Coronary artery (tissue), 2 donors: ENCODE measurements around the gene MORC2.

ENCODE experiments used
- DNase-seq: peaks from one replicate; pipeline ENCODE4 v3.0.0-alpha.2; 2017; ENCODE audit warnings: low spot score
- H3K27ac ChIP-seq, 2 donors: fragments of 200-600 bp; sonication (generic); one replicate each; pipeline ENCODE4 v1.5.1; 2016 to 2019
- H3K4me3 ChIP-seq: fragments of 200-600 bp; sonication (generic); 2 replicates; pipeline ENCODE4 v1.5.1; 2016; ENCODE audit warnings: mild to moderate bottlenecking, moderate library complexity
- CTCF ChIP-seq: fragments of 200-600 bp; sonication (generic); IDR thresholded peaks from one replicate; pipeline ENCODE4 v1.5.1; 2019; ENCODE audit warnings: antibody characterized with exemption

Gene MORC2

GRCh38 chr22:30884211-30885000, 84.2 kb downstream of the MORC2 start:
- DNase-seq: no peak
- Histone ChIP-seq H3K27ac (no peak overlapping the region), H3K4me3 (no peak overlapping the region)
- no peak for TF ChIP-seq CTCF

GRCh38 chr22:30883586-30884145, 84.9 kb downstream of the MORC2 start:
- TF ChIP-seq CTCF: no peak
- H3K4me3 ChIP-seq: no peak overlapping the region

GRCh38 chr22:30882974-30883533, 85.5 kb downstream of the MORC2 start:
- DNase-seq: no peak
- no peak overlapping the region for H3K27ac ChIP-seq
- TF ChIP-seq CTCF: no peak
- no peak overlapping the region for H3K4me3 ChIP-seq

More at GRCh38 chr22:30883586-30884145, 84.9 kb downstream of the MORC2 start:
- H3K27ac ChIP-seq: no peak overlapping the region
- DNase-seq: no peak

- H3K27ac ChIP-seq: no peak overlapping the region
- H3K4me3 ChIP-seq: no peak overlapping the region
- no peak for DNase-seq
- no peak for TF ChIP-seq CTCF
These were observed 86.3 kb downstream of the MORC2 start for GRCh38 chr22:30882184-30882717.

- H3K27ac ChIP-seq: no peak overlapping the region
- TF ChIP-seq CTCF: no peak
- no peak overlapping the region for H3K4me3 ChIP-seq
- DNase-seq: no peak
These were observed 87.0 kb downstream of the MORC2 start for GRCh38 chr22:30881361-30882183.

GRCh38 chr22:30880847-30881246, 87.7 kb downstream of the MORC2 start:
- H3K27ac ChIP-seq: no peak overlapping the region
- H3K4me3 ChIP-seq: no peak overlapping the region
- DNase-seq: no peak
- no peak for TF ChIP-seq CTCF
